NCI-H2227 (cell line): ENCODE results near the gene LRRTM3.

ENCODE experiments used
- DNase-seq: peaks from one replicate; lab custom pipeline; 2025; ENCODE audit not compliant: unreplicated experiment; lab: John Stamatoyannopoulos, UW

LRRTM3 gene

GRCh38 chr10:67015225-67015624 lies 89.4 kb downstream of the LRRTM3 start:
- no peak for DNase-seq

- DNase-seq: no peak
Observed at GRCh38 chr10:67017218-67017617, 91.4 kb downstream of the LRRTM3 start.

- DNase-seq: no peak
Observed at GRCh38 chr10:67022099-67022498, 96.3 kb downstream of the LRRTM3 start.

- DNase-seq: no peak
Observed at GRCh38 chr10:67033878-67034277, 108.0 kb downstream of the LRRTM3 start.

- DNase-seq: no peak
Observed at GRCh38 chr10:67036808-67037207, 111.0 kb downstream of the LRRTM3 start.

GRCh38 chr10:67043041-67043440 lies 117.2 kb downstream of the LRRTM3 start:
- DNase-seq: no peak

GRCh38 chr10:67045404-67045803 lies 119.6 kb downstream of the LRRTM3 start:
- DNase-seq: no peak

GRCh38 chr10:67046507-67046906 lies 120.7 kb downstream of the LRRTM3 start:
- DNase-seq: no peak

- DNase-seq: no peak
Observed at GRCh38 chr10:67049988-67050387, 124.2 kb downstream of the LRRTM3 start.

GRCh38 chr10:67050415-67050814 lies 124.6 kb downstream of the LRRTM3 start:
- no peak for DNase-seq

GRCh38 chr10:67072654-67073053 lies 146.8 kb downstream of the LRRTM3 start:
- no peak for DNase-seq

GRCh38 chr10:67075491-67075971 lies 149.7 kb downstream of the LRRTM3 start:
- no peak for DNase-seq

GRCh38 chr10:67076144-67076543 lies 150.3 kb downstream of the LRRTM3 start:
- DNase-seq: no peak

GRCh38 chr10:67077376-67077775 lies 151.5 kb downstream of the LRRTM3 start:
- DNase-seq: no peak

- DNase-seq: no peak
Observed at GRCh38 chr10:67079126-67079525, 153.3 kb downstream of the LRRTM3 start.

GRCh38 chr10:67086327-67087134 lies 160.7 kb downstream of the LRRTM3 start:
- DNase-seq: no peak

GRCh38 chr10:67087135-67087425 lies 161.2 kb downstream of the LRRTM3 start:
- no peak for DNase-seq

- DNase-seq: no peak
Observed at GRCh38 chr10:67088036-67088435, 162.2 kb downstream of the LRRTM3 start.

- DNase-seq: no peak
Observed at GRCh38 chr10:67095531-67095930, 169.7 kb downstream of the LRRTM3 start.

- no peak for DNase-seq
Observed at GRCh38 chr10:67098461-67098860, 172.6 kb downstream of the LRRTM3 start.

- no peak for DNase-seq
Observed at GRCh38 chr10:67100951-67101350, 175.1 kb downstream of the LRRTM3 start.

GRCh38 chr10:67107670-67108069 lies 181.8 kb downstream of the LRRTM3 start:
- DNase-seq: no peak

- DNase-seq: peak; percentile 71
Observed at GRCh38 chr10:67110286-67110685, 184.4 kb downstream of the LRRTM3 start.
